Endothelial cell of hepatic sinusoid (primary cell): Measurements from ENCODE around the gene CREB5.
"Not testable (repeated sequence)": the region's sequence is repeated elsewhere in the genome, so short reads cannot be mapped to it uniquely, and the experiment has no call there.

Experiments
- in situ Hi-C: cut with HindIII; loops from 2 replicates; pipeline ENCODE4 v1.10.0; 2017; ENCODE audit warnings: low sequenced_read_pairs

CREB5 gene

GRCh38 chr7:28539289-28539981 lies 127.1 kb downstream of the CREB5 start:
- in situ Hi-C loops: no loop called here

- in situ Hi-C loops: no loop called here
Measured at GRCh38 chr7:28542410-28542809, 130.1 kb downstream of the CREB5 start.

GRCh38 chr7:28544453-28545117 lies 132.3 kb downstream of the CREB5 start:
- in situ Hi-C loops: no loop called here

GRCh38 chr7:28546067-28546466 lies 133.7 kb downstream of the CREB5 start:
- in situ Hi-C loops: no loop called here

GRCh38 chr7:28547115-28547514 lies 134.8 kb downstream of the CREB5 start:
- in situ Hi-C loops: no loop called here

DNA sequence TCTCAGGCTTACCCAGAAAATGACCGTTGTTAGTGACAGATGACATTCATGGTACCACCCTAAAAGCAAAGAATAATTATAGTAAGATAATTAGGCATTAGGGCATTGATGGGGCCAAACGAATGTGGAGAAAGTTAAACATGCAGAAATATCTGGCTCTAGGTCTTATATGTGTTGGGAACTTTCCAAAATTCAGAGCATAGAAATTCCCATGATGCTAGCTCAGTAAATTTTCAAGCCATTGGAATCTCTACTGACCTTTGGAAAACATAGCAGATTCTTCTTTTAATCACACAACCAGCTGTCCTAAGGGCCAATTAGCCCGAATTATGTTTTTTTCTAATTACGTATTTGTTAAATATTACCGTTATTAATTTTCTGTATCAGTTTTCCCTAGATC lies 136.1 kb downstream of the CREB5 start:
- in situ Hi-C loops: no loop called here

DNA sequence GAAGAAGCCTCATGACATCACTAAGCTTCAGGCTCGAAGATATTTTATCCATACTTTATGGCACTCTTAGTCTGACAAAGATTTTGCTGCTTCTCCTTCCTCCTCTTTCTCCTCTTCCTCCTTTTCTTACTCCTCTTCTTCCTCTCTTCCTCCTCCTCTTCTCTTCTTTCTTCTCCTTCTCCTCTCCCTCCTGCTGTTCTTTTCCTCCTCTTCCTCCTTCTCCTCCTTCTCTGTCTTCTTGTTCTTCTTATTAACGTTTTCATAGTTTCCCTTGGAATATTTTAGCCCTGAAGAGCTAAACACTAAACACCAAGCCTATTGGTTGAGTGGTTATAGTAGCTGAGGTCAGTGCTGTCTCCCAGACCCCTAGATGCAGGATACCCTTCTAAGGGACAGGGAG lies 137.7 kb downstream of the CREB5 start:
- in situ Hi-C loops: no loop called here

DNA sequence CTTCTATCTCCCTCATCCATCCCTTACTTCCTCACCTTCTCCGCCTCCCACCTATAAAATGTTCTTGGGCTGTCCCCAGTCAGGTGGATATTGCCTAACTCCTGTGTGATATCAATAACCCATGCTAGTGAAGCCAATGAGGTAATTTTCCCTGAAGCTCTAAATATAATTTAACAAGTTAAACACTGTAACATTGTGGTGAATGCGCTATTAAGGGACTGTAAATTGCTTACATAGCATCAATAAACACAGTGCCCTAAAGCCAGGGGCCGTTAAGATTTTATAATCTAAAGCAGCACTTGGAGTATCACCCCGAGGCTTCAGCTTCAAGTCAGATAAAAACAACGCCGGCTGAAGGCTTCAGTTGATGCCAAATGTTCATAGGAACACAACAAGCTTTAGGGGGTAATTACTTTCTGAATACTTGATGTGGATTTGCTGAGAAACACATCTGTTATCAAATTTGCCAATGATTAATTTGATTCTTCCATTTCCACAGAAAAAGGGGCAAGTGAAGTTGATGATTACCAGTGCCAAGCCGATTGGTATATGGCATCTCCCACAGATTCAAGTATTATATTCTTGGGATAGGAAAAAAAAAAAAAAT lies 138.4 kb downstream of the CREB5 start:
- in situ Hi-C loops: no loop called here

- in situ Hi-C loops: no loop called here
Measured at GRCh38 chr7:28551331-28551730, 139.0 kb downstream of the CREB5 start.

- in situ Hi-C loops: not testable (repeated sequence)
Measured at GRCh38 chr7:28551766-28552165, 139.4 kb downstream of the CREB5 start.

DNA sequence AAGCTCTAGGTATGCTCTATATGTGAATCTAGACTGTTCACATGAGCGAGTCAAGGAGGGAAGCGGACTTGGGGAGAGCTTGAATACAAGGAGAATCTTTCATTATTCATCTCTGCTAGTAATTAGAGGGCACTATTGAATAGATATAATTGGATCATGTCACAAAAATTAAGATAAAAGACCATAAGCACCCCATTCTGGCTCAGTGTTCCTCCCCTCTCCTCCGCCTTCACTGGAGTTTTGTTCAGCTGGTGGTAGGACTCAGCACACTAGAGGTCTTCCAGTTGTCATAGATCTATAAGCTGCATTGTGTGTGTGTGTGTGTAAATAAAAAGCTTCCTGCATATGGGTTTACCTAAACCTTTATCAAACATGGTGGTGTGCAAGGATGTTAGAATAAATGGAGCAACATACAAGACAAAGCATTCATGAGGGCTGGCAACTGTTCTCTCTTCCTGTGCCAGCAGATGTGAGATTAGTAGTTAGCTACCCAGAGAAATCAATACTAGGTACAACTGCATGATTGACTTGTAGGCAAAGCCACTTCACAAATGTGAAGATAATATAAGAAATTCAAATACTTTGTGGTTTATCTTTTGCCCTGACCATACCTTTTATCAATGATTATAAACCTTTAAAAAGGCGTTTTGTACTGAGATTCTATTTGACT lies 142.6 kb downstream of the CREB5 start:
- in situ Hi-C loops: no loop called here

GRCh38 chr7:28556025-28556424 lies 143.7 kb downstream of the CREB5 start:
- in situ Hi-C loops: no loop called here

GRCh38 chr7:28556671-28557070 lies 144.4 kb downstream of the CREB5 start:
- in situ Hi-C loops: no loop called here

GRCh38 chr7:28558236-28558635 lies 145.9 kb downstream of the CREB5 start:
- in situ Hi-C loops: no loop called here

DNA sequence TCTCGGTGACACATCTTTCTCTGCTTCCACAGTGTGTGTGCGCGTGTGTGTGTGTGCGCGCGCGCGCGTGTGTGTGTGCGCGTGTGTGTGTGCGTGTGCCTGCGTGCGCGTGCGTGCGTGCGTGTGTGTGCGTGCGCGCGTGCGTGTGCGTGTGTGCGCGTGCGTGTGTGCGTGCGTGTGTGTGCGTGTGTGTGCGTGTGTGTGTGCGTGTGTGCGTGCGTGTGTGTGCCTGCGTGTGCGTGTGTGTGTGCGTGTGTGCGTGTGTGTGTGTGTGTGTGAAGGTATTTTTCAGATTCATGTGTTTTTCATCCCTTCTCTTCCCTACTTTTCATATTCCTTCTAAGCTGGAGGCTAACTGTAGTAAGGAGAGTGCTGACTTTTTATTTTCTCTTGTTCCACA lies 148.4 kb downstream of the CREB5 start:
- in situ Hi-C loops: no loop called here

DNA sequence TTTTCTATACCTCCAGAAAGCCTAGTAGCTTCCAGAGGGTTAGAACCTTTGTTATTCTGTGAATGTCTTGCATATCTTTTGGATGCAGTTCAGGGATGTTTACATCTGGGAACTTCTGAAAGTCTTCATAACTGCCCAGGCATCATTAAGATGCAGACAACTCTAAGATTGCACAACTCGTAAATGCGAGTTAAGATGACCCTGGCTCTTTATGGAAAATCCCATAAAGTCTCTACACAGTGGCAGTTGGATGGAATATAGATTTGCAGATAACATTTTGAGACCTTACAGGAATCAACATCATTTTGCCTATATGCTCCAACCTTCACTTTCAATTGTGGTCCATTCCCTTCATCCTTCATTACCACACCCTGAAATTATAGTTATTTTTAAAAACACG lies 151.7 kb downstream of the CREB5 start:
- in situ Hi-C loops: no loop called here

GRCh38 chr7:28564755-28565374 lies 152.5 kb downstream of the CREB5 start:
- in situ Hi-C loops: no loop called here

GRCh38 chr7:28565980-28566379 lies 153.7 kb downstream of the CREB5 start:
- in situ Hi-C loops: no loop called here

- in situ Hi-C loops: no loop called here
Measured at GRCh38 chr7:28570113-28570969, 158.0 kb downstream of the CREB5 start.

DNA sequence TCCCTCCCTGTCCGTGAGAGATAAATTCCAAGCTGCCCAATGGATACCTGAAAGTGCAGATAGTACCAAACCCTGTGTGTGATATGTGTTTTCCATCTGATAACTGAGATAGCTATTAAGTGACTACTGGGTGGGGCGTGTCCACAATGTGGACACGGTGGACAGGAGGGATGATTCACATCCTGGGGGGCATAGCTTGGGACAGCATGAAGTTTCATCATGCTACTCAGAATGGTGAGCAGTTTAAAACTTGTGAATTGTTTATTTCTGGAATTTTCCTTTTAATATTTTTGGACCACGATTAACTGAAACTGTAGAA lies 158.6 kb downstream of the CREB5 start:
- in situ Hi-C loops: no loop called here

DNA sequence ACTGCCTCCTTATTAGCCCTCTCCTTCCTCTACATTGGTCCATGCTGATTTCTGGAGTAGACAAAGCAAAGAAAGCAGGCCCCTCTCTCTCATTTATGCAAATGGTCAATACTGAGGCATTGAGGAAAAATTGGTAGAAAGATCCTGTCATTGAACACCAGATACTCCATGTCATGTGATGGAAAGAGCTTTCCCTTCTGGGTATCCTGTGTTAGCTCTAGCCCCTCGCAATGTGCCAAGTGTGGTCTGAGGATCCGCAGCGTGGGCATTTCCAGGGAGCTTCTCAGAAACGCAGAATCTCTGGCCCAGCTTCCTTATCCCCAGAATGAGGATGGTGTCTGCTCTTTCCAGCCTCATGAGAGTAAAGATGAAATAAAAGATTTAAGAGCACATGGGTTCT lies 159.1 kb downstream of the CREB5 start:
- in situ Hi-C loops: no loop called here
